Prostate gland (tissue), 2 donors: ENCODE measurements around the gene LPCAT3. TPM values are rescaled to one million over a fixed set of nuclear protein-coding genes. Genes with fewer than 3 reads are reported as not detected.
"Not testable (repeated sequence)": the region's sequence is repeated elsewhere in the genome, so short reads cannot be mapped to it uniquely, and the experiment has no call there.

Experiments used
- DNase-seq: peaks from one replicate; pipeline ENCODE4 v3.0.0-alpha.2; 2019; ENCODE audit warnings: low spot score
- H3K27ac ChIP-seq, 2 donors: fragments of 200-600 bp; sonication (generic); 2 replicates each; pipeline ENCODE4 v1.5.1; 2017 to 2019
- H3K27me3 ChIP-seq: fragments of 200-600 bp; sonication (generic); replicated peaks from 2 replicates; pipeline ENCODE4 v1.5.1; 2019; ENCODE audit not compliant: insufficient read depth
- H3K36me3 ChIP-seq, 2 donors: fragments of 200-600 bp; sonication (generic); 1 replicate in 1 of 2; 2 replicates in 1 of 2; pipeline versions ENCODE4 v1.5.1 to v1.8.1; 2017 to 2019
- H3K4me1 ChIP-seq: fragments of 200-600 bp; sonication (generic); replicated peaks from 2 replicates; pipeline ENCODE4 v1.5.1; 2019
- H3K4me3 ChIP-seq, 2 donors: fragments of 200-600 bp; sonication (generic); 2 replicates each; pipeline ENCODE4 v1.5.1; 2017 to 2019
- H3K9me3 ChIP-seq: fragments of 200-600 bp; sonication (generic); 2 replicates; pipeline ENCODE4 v1.5.1; 2017
- POLR2A ChIP-seq: fragments of 450-650 bp; IDR thresholded peaks from one replicate; pipeline ENCODE4 v1.6.1; 2016; ENCODE audit warnings: antibody characterized with exemption, mild to moderate bottlenecking
- POLR2AphosphoS5 ChIP-seq: sonication (generic); formaldehyde crosslinking; IDR thresholded peaks from one replicate; pipeline ENCODE4 v1.6.1; 2017; ENCODE audit warnings: antibody characterized with exemption
- WGBS: methylation state at CpG from one replicate; pipeline ENCODE4 v1.1.5; 2018; 5-methylcytosine and 5-hydroxymethylcytosine counted together
- intact Hi-C: fragments of 100-400 bp; cut with DNase I; formaldehyde crosslinking; loops from one replicate; pipeline ENCODE4 v1.14.2; 2022
- total RNA-seq, 2 donors: library from RNA; depleted of rRNA; stranded (reverse); fragments of >200 nt; gene quantifications; one replicate each; pipeline ENCODE4 v1.1.0, GENCODE V29; 2016
- TF ChIP-seq, protein P1 (sequence below), 4 experiments: fragments of 200-600 bp in 2 of 4; fragments of 450-650 bp in 2 of 4; sonication (generic) in 2 of 4; IDR thresholded peaks; 1 replicate in 3 of 4; 2 replicates in 1 of 4; pipeline ENCODE4 v1.5.1; 2016 to 2019; ENCODE audit warnings: antibody characterized with exemption in 4 of 4, mild to moderate bottlenecking in 2 of 4, moderate library complexity in 2 of 4

LPCAT3 gene
- total RNA-seq, 2 donors from 2014 or later: 59.9 to 86.9 TPM

DNA sequence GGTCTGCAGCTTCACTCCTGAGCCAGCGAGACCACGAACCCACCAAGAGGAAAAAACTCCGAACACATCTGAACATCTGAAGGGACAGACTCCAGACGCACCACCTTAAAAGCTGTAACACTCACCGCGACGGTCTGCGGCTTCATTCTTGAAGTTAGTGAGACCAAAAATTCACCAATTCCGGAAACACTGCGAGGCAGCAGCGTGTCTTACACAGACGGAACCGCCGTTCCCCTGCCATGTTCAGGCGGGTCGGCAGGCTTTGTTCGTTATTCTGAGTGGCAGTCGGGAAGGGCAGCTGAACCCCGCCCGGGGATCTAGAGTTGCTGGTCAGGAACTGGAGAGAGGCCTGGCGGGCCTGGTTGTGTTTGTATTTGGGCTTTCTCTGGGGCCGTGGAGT, 20.3 kb upstream of the LPCAT3 start:
- no peak for DNase-seq
- Histone ChIP-seq H3K36me3 (no peaks in the 10 kb centered on the region), H3K9me3 (no peaks in the 10 kb centered on the region), H3K27ac (no peak overlapping the region), H3K4me1 (no peaks in the 10 kb centered on the region), H3K27me3 (no peaks in the 10 kb centered on the region), H3K4me3 (no peak overlapping the region)
- WGBS: 90% methylated on average over 22 of the region's 22 CpGs
- TF ChIP-seq, protein P1, sequence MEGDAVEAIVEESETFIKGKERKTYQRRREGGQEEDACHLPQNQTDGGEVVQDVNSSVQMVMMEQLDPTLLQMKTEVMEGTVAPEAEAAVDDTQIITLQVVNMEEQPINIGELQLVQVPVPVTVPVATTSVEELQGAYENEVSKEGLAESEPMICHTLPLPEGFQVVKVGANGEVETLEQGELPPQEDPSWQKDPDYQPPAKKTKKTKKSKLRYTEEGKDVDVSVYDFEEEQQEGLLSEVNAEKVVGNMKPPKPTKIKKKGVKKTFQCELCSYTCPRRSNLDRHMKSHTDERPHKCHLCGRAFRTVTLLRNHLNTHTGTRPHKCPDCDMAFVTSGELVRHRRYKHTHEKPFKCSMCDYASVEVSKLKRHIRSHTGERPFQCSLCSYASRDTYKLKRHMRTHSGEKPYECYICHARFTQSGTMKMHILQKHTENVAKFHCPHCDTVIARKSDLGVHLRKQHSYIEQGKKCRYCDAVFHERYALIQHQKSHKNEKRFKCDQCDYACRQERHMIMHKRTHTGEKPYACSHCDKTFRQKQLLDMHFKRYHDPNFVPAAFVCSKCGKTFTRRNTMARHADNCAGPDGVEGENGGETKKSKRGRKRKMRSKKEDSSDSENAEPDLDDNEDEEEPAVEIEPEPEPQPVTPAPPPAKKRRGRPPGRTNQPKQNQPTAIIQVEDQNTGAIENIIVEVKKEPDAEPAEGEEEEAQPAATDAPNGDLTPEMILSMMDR (IDR thresholded peaks at IDR 0.05): no peak
- no peak for TF ChIP-seq POLR2A
- no peak for TF ChIP-seq POLR2AphosphoS5
- intact Hi-C loops: no loop called here

DNA sequence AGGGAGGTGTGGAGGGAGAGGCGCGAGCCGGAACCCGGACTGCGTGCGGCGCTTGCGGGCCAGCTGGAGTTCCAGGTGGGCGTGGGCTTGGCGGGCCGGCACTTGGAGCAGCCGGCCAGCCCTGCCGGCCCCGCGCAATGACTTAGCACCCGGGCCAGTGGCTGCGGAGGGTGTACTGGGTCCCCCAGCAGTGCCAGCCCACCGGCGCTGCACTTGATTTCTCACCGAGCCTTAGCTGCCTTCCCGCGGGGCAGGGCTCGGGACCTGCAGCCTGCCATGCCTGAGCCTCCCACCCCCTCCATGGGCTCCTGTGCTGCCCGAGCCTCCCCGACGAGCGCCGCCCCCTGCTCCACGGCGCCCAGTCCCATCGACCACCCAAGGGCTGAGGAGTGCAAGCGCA, 19.1 kb upstream of the LPCAT3 start:
- not testable (repeated sequence) for H3K4me3 ChIP-seq

DNA sequence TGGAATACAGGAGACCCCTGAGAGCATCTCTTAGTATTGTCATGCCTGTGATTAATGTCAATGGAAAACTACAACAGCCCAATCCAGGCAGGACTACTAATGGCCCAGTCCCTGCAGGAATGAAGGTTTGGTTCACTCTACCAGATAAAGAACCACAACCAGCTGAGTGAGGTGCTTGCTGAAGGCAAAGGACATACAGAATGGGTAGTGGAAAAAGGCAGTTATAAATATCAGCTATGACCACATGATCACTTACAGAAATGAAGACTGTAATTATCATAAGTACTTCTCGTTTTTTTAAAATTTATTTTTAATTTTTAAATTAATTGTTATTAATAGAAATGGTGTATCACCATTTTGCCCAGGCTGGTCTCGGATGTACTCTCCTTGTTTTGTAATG, 17.2 kb upstream of the LPCAT3 start:
- no peak overlapping the region for H3K4me3 ChIP-seq
- no peak for DNase-seq
- H3K9me3 ChIP-seq: no peaks in the 10 kb centered on the region
- intact Hi-C loops: no loop called here
- no peaks in the 10 kb centered on the region for H3K4me1 ChIP-seq
- no peaks in the 10 kb centered on the region for H3K27me3 ChIP-seq
- no peak overlapping the region for H3K27ac ChIP-seq
- TF ChIP-seq POLR2AphosphoS5 (no peak), POLR2A (no peak)
- TF ChIP-seq, protein P1 (IDR thresholded peaks at IDR 0.05): no peak
- H3K36me3 ChIP-seq: no peaks in the 10 kb centered on the region
- WGBS: 82% methylated on average over 2 of the region's 2 CpGs

More for the DNA sequence above, 19.1 kb upstream of the LPCAT3 start:
- H3K4me1 ChIP-seq, DNase-seq, H3K27me3 ChIP-seq, intact Hi-C loops, H3K9me3 ChIP-seq, H3K27ac ChIP-seq, H3K36me3 ChIP-seq: not testable (repeated sequence)
- WGBS: 94% methylated on average over 17 of the region's 32 CpGs

DNA sequence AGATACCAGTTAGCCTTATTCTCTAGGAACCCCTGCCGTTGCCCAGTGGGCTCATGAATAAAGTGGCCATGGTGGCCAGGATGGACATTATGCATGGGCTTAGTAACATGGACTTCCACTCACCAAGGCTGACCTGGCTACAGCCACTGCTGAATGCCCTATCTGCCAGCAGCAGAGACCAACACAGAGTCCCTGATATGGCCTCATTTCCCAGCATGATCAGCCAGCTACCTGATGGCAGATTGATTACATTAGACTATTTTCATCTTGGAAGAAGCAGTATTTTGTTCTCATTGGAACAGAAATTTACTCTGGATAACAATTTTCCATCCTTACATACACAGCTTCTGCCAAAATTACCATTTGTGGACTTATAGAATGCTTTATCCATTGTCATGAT, 16.2 kb upstream of the LPCAT3 start:
- no peaks in the 10 kb centered on the region for H3K9me3 ChIP-seq
- intact Hi-C loops: no loop called here
- H3K27ac ChIP-seq: no peak overlapping the region
- 95% methylated on average over 1 of the region's 1 CpG for WGBS
- DNase-seq: no peak
- no peaks in the 10 kb centered on the region for H3K4me1 ChIP-seq
- TF ChIP-seq POLR2A (no peak), POLR2AphosphoS5 (no peak)
- TF ChIP-seq, protein P1 (IDR thresholded peaks at IDR 0.05): no peak
- no peaks in the 10 kb centered on the region for H3K36me3 ChIP-seq
- no peak overlapping the region for H3K4me3 ChIP-seq
- H3K27me3 ChIP-seq: no peaks in the 10 kb centered on the region

DNA sequence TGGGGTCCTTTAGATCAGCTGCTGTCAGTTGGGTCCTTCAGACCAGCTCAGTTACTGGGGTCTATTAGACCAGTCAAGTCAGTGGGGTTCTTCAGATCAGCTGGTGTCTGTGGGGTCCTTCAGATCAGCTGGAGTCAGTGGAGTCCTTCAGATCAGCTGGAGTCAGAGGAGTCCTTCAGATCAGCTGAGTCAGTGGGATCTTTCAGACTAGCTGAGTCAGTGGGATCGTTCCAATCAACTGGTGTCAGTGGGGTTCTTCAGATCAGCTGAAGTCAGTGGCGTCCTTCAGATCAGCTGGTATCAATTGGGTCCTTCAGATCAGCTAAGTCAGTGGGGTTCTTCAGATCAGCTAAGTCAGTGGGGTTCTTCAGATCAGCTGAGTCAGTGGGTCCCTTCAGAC, 14.7 kb upstream of the LPCAT3 start:
- TF ChIP-seq POLR2A (no peak), POLR2AphosphoS5 (no peak)
- TF ChIP-seq, protein P1 (IDR thresholded peaks at IDR 0.05): no peak
- Histone ChIP-seq H3K9me3 (no peaks in the 10 kb centered on the region), H3K27ac (no peak overlapping the region), H3K27me3 (no peaks in the 10 kb centered on the region), H3K4me3 (no peak overlapping the region), H3K4me1 (no peaks in the 10 kb centered on the region), H3K36me3 (no peaks in the 10 kb centered on the region)
- intact Hi-C loops: no loop called here
- no peak for DNase-seq
- WGBS: 89% methylated on average over 2 of the region's 2 CpGs

DNA sequence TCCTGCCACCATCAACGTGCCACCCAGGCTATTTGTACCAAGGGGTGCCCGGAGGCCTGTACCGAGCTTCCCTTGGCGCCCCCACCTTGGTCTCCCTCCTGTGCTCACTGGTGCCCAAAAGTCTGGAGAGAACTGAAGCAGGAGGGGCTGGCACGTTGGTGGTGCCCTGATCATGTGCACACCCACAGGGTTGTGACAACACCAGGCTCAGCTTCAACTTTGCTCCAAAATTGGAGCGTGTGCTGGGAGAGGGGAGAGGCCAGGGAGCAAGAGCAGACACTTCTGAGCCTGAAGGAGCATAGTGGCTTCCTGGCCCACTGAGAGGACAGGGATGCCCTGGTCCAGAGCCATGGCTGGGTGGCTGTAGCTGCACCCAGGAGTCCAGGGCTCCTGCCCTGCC, 13.0 kb upstream of the LPCAT3 start:
- no peaks in the 10 kb centered on the region for H3K36me3 ChIP-seq
- H3K9me3 ChIP-seq: no peaks in the 10 kb centered on the region
- H3K27me3 ChIP-seq: no peaks in the 10 kb centered on the region
- TF ChIP-seq, protein P1 (IDR thresholded peaks at IDR 0.05): no peak
- TF ChIP-seq POLR2AphosphoS5: no peak
- no peak for TF ChIP-seq POLR2A
- no peak overlapping the region for H3K27ac ChIP-seq
- no peak overlapping the region for H3K4me3 ChIP-seq
- H3K4me1 ChIP-seq: no peaks in the 10 kb centered on the region
- DNase-seq: no peak
- 87% methylated on average over 6 of the region's 6 CpGs for WGBS
- intact Hi-C loops: no loop called here
